ENCODE measurements around the gene DDX39B. TPM values are rescaled to one million over a fixed set of nuclear protein-coding genes. Genes with fewer than 3 reads are reported as not detected.

Gene DDX39B
- total and polyA plus RNA-seq, 2 of the 8 experiments (the other 6 are each of a cell fraction or from before 2014, with no cell fraction given), result 780 to 1,164 TPM

- Histone ChIP-seq H3K14ac (ENCODE audit: insufficient read length) (no peak within 1 kb of the TSS), H3K9ac (replicated peaks in 1 of 4; ENCODE audit: extremely low read depth in 1 of 4, low read depth in 3 of 4, low read length in 3 of 4) (peak within 1 kb of the TSS; percentile 14 to 73 (median 34); a peak in 5 of 7 replicates), H2AK5ac (ENCODE audit: low read depth, low read length) (no peak within 1 kb of the TSS), H2BK15ac (ENCODE audit: low read length) (no peak within 1 kb of the TSS; the same call in 1 of the 2 replicates), H2BK20ac (ENCODE audit: low read length) (no peak within 1 kb of the TSS), H3K4me1 (replicated peaks in 1 of 4; ENCODE audit: control insufficient read depth in 3 of 4, insufficient read depth in 4 of 4, low read length in 3 of 4) (peaks cover 6 to 17% (median 9%) of the 10 kb centered on the region in 4 experiments), H3K9me3 (ENCODE audit: insufficient read depth in 2 of 2, low read depth in 1 of 2, low read length in 1 of 2) (no peaks in the 10 kb centered on the region), H3K23me2 (ENCODE audit: low read depth, low read length) (peaks cover 8% of the 10 kb centered on the region; the same call in 1 of the 2 replicates), H3K36me3 (ENCODE audit: control insufficient read depth in 2 of 4, insufficient read depth in 4 of 4, low read length in 3 of 4) (no peaks in the 10 kb centered on the region), H2BK120ac (replicated peaks; ENCODE audit: low read depth, low read length) (no peak within 1 kb of the TSS), H3K23ac (ENCODE audit: insufficient read length) (no peak within 1 kb of the TSS), H3K18ac (ENCODE audit: extremely low read depth, low read length) (peak within 1 kb of the TSS; percentile 83; the same call in 1 of the 2 replicates), H4K8ac (ENCODE audit: extremely low read depth, insufficient read depth, low read length) (peak within 1 kb of the TSS; percentile 14; the same call in 1 of the 2 replicates), H2AFZ (ENCODE audit: low read length) (peak within 1 kb of the TSS; percentile 18; the same call in 1 of the 2 replicates), H3K4ac (replicated peaks; ENCODE audit: insufficient read length, low read depth, low read length) (no peak within 1 kb of the TSS), H3K79me1 (ENCODE audit: low read depth, low read length) (no peaks in the 10 kb centered on the region), H3K27me3 (replicated peaks in 1 of 4; ENCODE audit: control insufficient read depth in 3 of 4, extremely low read depth in 1 of 4, insufficient read depth in 3 of 4, low read length in 3 of 4) (peaks cover 0 to 15% (median 9%) of the 10 kb centered on the region in 4 experiments; a peak in 6 of 7 replicates), H4K5ac (ENCODE audit: insufficient read length, low read depth, low read length) (no peak within 1 kb of the TSS), H2BK5ac (ENCODE audit: low read depth, low read length) (no peak within 1 kb of the TSS), H3K56ac (replicated peaks; ENCODE audit: insufficient read length, low read depth, low read length) (no peak within 1 kb of the TSS), H4K20me1 (replicated peaks in 1 of 2; ENCODE audit: control insufficient read depth in 1 of 2, insufficient read depth in 2 of 2, low read length in 2 of 2) (peaks cover 2 to 3% of the 10 kb centered on the region in 2 experiments), H3K27ac (ENCODE audit: low read depth, low read length) (no peak within 1 kb of the TSS), H3K79me2 (ENCODE audit: control insufficient read depth in 1 of 2, insufficient read depth in 2 of 2, low read length in 2 of 2) (peaks cover 0 to 24% of the 10 kb centered on the region in 2 experiments; a peak in 2 of 4 replicates), H3K4me3 (ENCODE audit: extremely low read depth in 1 of 4, insufficient read depth in 2 of 4, low read depth in 3 of 4, low read length in 4 of 4) (peak within 1 kb of the TSS; percentile 49 to 75 (median 62)), H2BK12ac (ENCODE audit: low read depth, low read length) (0 out of 2 replicates have a peak within 1 kb of the TSS, but pooled peaks have one; percentile 39), H4K91ac (replicated peaks; ENCODE audit: insufficient read length, low read length) (peak within 1 kb of the TSS; percentile 56), H3K4me2 (ENCODE audit: insufficient read depth in 1 of 2, low read depth in 2 of 2, low read length in 2 of 2) (peak within 1 kb of the TSS; percentile 78 to 83)
- peak; percentile 56 to 85 for DNase-seq (ENCODE audit: low read depth in 1 of 2, low spot score in 2 of 2)
- FAIRE-seq, result no peak
- 3% methylated on average over 43 of the region's 64 CpGs; no CpG with 5 or more reads in 1 of the 2 experiments for WGBS, 2 experiments (ENCODE audit: extremely low coverage in 1 of 2, insufficient coverage in 1 of 2, insufficient read length in 1 of 2, insufficient replicate concordance in 2 of 2, low coverage in 1 of 2, low lambda C conversion rate in 2 of 2, missing lambda C conversion rate in 1 of 2)
- CTCF ChIA-PET (ENCODE audit: partially characterized antibody), result interaction anchor here (0.6 to 1.8 kb wide), 5 partner anchors 33 to 153 kb away, joined by 3 to 8 read pairs (median 4); no protein-coding TSS in a partner anchor
- POLR2A ChIA-PET (ENCODE audit: partially characterized antibody), result interaction anchor here (0.8 to 8.2 kb wide), 17 partner anchors 12 to 205 kb away, joined by 3 to 136 read pairs (median 4); partner anchors contain the start of genes ABHD16A, ATP6V1G2, BAG6 and DDX39B
- no peak for TF ChIP-seq RAD21 (IDR thresholded peaks at IDR 0.05 in 1 of 2, conservative IDR thresholded peaks at IDR 0.05 in 1 of 2; ENCODE audit: low read depth in 2 of 2, low read length in 2 of 2)
- TF ChIP-seq POU5F1 (IDR thresholded peaks at IDR 0.05; ENCODE audit: low read depth, low read length), result no peak
- no peak for TF ChIP-seq SAP30 (IDR thresholded peaks at IDR 0.05; ENCODE audit: insufficient read depth, insufficient replicate concordance, low read length)
- TF ChIP-seq RNF2 (IDR thresholded peaks at IDR 0.05; ENCODE audit: borderline replicate concordance, low read depth, low read length, missing control alignments, poor library complexity, severe bottlenecking), result no peak
- no peak for TF ChIP-seq ATF3 (IDR thresholded peaks at IDR 0.05; ENCODE audit: insufficient read depth, low read depth, low read length)
- no peak for TF ChIP-seq RXRA (IDR thresholded peaks at IDR 0.05; ENCODE audit: insufficient read depth, low read depth, low read length)
- TF ChIP-seq HDAC6 (IDR thresholded peaks at IDR 0.05; ENCODE audit: low read depth, low read length), result no peak
- TF ChIP-seq TEAD4 (IDR thresholded peaks at IDR 0.05; ENCODE audit: low read depth, low read length), result no peak
Measured at GRCh38 chr6:31497531-31498476, 44.0 kb downstream of the DDX39B start, which contains the start of gene MICB. Gene MICB, plus strand, starts transcription at chr6:31498145. Its CDS starts 49 bp downstream, at chr6:31498194.

Data from H1 (cell line).